ENCODE results near the gene RAPGEF4.

- TF ChIP-seq, protein P1, sequence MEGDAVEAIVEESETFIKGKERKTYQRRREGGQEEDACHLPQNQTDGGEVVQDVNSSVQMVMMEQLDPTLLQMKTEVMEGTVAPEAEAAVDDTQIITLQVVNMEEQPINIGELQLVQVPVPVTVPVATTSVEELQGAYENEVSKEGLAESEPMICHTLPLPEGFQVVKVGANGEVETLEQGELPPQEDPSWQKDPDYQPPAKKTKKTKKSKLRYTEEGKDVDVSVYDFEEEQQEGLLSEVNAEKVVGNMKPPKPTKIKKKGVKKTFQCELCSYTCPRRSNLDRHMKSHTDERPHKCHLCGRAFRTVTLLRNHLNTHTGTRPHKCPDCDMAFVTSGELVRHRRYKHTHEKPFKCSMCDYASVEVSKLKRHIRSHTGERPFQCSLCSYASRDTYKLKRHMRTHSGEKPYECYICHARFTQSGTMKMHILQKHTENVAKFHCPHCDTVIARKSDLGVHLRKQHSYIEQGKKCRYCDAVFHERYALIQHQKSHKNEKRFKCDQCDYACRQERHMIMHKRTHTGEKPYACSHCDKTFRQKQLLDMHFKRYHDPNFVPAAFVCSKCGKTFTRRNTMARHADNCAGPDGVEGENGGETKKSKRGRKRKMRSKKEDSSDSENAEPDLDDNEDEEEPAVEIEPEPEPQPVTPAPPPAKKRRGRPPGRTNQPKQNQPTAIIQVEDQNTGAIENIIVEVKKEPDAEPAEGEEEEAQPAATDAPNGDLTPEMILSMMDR (IDR thresholded peaks at IDR 0.05; ENCODE audit: control extremely low read depth in 1 of 3, insufficient read depth in 1 of 3, low read depth in 1 of 3, low read length in 3 of 3) = no peak
- TF ChIP-seq CHD1 (IDR thresholded peaks at IDR 0.05; ENCODE audit: low read depth, low read length) = no peak
Measured at GRCh38 chr2:172839446-172839845, 103.8 kb downstream of the RAPGEF4 start.

Data from H1 (cell line).